Stimulated activated CD8-positive, alpha-beta memory T cell treated with anti-CD3 and anti-CD28 coated beads, Interleukin-12 subunit alpha, Interleukin-12 subunit beta, amount 100 ng/mL, for 24 hours (primary cell): ENCODE data around the gene ZNF528.

Experiments
- DNase-seq: peaks from one replicate; pipeline ENCODE4 v3.0.0-alpha.2; 2020; ENCODE audit errors: extremely low read depth

The ZNF528 gene

DNA sequence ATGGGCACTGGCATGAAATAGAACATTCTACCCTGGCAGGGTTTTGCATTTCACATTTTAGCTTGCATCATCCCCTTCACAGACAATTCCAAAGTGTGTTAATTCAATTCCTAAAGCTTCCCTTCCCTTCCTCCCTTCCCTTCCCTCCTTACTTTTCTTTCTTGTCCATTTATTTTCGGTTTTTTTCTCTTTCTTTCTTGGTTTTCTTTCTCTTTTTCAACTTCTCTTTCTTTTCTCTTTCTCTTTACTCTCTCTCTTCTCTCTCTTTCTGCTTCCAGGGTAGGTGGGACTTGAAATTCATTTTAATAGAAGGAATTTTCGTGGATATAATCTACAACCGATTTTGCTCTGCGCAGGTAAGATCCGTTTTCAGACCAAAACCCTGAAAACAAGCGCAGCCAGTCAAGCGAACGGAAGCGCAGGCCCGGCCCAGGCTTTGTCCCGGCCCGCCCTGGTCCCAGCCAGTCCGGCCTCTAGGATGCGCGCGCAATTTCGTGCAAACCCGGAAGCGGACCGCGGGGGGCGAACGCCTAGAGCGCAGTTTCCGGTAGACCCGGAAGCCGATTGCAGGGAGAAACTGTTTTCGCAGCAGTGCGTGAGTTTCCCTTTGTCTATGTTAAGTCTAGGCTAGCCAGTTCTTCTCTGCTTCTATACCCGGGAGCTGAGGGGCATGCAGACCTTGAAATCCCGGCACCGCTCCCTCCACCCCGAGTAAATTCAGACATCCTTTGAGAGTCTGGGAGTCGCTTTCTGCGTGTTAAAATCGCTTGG lies at the start of gene ZNF528:
Gene ZNF528, plus strand, starts transcription at position 540 of the 771 bp plus-strand sequence. CDS start 4,165 bp downstream, outside the sequence.
- DNase-seq: peak; percentile 91

DNA sequence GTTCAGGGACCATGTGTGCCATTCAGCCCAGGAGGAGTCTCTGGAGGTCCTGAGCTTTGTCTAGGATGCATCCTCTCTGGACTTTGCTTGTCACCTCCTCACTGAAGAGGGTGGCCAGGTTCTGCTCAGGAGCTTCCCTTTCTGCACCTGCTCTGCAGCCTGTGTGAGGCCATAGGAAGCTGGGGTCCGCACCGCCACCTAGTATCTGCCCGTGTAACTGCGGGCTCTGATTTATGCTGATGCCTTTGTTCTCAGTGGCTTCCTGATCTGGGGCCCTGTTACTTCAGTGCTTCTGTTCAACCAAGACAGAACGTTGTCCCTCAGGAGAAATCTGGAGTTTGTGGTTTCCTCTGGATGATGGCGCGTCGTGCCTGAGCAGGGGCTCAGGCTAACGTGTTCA lies 46.1 kb upstream of the ZNF528 start:
- DNase-seq: no peak

DNA sequence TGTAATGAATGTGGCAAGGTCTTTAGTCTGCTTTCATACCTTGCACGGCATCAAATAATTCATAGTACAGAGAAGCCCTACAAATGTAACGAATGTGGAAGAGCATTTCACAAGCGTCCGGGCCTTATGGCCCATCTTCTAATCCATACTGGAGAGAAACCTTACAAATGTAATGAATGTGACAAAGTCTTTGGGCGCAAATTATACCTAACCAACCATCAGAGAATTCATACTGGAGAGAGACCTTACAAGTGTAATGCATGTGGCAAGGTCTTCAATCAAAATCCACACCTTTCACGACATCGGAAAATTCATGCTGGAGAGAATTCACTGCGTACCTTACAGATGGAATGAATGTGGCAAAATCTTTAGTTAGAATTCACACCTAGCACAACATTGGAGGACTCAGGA lies 31.2 kb upstream of the ZNF528 start:
- DNase-seq: no peak

DNA sequence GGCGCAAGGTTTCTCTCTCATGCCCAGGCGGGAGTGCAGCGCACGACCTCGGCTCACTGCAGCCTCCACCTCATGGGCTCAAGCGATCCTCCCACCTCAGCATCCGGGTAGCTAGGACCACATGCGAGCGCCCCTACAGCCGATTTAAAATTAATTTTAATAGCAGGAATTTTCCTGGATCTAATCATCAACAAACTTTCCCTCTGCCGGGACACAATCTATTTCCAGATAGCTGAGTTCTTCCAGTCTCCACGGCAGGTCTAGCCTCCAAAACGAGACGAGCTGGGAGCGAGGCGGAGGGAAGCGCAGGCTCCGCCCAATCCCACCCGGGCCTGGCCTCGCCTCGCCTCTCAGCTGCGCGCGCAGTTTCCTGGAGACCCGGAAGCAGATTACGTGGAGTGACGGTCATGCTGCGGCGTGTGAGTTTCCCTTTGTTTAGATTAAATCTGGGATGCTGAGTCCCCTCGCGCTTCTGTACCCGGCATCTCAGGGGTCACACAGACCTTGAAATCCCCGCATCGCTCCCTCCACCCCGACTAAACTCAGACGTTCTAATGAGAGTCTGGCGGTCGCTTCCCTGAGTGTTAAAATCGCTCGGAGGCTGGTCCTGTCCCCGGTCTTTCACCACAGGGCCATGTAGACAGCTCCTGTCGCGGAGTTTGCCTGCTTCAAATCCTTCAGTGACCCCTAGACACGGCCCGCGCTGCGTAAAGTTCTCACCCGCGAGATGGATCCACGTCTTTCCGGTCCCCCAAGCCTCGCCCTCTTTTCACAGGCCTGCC lies 27.9 kb upstream of the ZNF528 start, which contains the start of gene ZNF880:
Gene ZNF880, plus strand, starts transcription at position 365 of the 782 bp plus-strand sequence. Its CDS starts 43 bp downstream, at position 408.
- DNase-seq: peak; percentile 89

DNA sequence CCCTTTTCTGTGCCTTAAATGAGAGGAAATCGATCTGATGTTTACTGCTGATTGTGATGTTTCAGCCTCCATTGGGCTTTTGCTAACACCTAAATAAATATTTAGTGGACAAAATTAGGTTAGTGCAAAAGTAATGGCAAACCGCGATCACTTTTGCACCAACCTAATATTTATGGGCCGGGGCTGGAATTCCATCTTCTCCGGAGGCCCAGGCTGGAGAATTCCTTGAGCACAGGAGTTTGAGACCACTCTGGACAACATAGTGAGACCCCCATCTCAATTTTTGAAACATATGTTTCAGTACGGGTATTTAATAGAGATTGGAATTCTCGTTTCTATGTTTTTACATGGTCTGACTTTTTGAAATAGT lies 27.3 kb upstream of the ZNF528 start:
- DNase-seq: no peak

DNA sequence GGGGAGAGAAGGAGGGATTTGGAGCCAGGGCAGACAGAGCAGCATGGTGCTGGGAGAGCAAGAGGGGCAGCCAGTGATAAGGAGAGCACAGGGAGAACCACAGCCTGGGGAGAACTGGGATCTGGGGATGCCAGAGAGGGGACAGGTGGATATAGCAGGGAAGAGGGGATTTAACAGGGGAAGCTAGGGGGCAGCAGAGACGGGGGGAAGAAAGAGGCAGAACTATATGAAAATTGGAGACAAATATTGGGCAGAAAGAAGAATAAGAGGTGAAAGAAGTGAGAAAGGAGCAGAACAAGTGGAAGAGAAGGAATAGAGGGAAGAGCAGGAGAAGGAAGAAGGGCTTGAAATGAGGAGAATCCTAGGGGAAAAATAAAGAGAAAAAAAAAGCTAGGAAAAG lies 6.5 kb upstream of the ZNF528 start:
- no peak for DNase-seq

DNA sequence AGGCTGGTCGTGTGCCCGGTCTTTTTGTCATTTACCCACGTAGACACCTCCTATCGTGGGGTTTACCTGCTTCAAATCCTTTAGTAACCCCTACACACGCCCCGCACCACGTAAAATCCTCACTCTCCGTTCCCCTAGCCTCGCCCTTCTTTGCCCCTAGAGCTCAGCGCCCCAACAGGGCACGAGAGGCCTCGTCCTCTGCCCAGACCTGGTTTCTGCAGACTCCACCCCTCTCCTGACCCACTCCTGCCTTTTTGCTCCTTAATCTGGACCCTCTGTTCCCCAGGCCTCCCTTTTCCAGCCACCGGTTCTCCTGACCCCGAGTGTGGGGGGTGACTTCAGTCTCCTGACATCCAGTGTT lies 412 bp downstream of the ZNF528 start:
- DNase-seq: no peak

DNA sequence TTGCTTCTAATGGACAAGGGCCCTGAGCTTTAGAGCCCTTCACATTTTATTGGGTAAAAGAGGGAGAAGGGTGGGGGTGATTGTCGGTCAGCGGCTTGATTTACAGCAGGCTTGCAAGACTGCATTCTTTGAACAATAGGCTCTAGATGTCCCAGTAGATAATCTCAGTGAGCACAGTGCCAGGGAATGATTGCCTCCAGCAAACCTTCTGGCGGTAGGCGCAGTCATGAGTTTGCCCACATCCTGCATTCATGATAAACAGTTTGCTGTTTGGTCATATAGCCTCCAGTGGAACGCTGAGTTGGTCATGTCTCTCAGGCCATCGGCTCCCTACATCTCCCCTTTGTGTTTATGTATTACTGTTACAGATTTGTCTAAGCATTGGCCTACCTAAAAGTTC lies 12.6 kb downstream of the ZNF528 start:
- DNase-seq: no peak

DNA sequence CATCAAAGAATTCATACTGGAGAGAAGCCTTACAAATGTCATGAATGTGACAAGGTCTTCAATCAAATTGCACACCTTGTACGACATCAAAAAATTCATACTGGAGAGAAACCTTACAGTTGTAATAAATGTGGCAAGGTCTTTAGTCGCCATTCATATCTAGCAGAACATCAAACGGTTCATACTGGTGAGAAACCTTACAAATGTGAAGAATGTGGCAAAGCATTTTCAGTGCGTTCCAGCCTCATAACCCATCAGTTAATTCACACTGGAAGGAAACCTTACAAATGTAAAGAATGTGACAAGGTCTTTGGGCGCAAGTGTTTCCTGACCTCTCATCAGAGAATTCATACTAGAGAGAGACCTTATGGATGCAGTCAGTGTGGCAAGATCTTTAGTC lies 18.1 kb downstream of the ZNF528 start:
- no peak for DNase-seq

DNA sequence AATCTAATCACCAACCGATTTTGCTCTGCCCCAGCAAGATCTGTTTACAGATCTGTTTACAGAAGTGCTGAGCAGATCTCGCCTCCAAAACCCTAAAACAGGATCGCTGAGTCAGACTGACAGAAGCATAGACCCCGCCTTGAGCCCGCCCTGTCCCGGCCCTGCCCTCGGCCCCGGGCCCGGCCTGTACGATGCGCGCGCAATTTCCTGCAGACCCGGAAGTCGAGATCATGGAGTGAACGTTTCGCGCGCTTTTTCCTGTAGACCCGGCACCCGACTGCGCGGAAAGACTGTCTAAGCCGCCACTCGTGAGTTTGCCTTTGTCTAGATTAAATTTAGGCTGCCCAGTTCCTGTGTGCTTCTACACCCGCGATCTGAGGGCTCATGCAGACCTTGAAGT lies 31.3 kb downstream of the ZNF528 start, which contains the start of gene ZNF534:
Gene ZNF534, plus strand, starts transcription at position 212 of the 400 bp plus-strand sequence. CDS start 2,327 bp downstream, outside the sequence.
- no peak for DNase-seq

DNA sequence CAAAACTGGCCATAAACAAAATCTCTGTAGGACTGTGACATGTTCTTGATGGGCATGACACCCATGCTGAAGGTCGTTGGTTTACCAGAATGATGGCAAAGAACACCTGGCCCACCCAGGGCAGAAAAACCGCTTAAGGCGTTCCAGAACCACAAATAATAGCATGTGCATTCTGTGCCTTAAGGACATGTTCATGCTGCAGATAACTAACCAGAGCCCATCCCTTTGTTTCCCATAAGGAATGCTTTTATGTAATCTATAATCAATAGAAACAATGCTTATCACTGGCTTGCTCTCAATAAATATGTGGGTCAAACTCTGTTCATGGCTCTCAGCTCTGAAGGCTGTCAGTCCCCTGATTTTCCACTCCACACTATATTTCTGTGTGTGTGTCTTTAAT lies 44.5 kb downstream of the ZNF528 start:
- DNase-seq: no peak

DNA sequence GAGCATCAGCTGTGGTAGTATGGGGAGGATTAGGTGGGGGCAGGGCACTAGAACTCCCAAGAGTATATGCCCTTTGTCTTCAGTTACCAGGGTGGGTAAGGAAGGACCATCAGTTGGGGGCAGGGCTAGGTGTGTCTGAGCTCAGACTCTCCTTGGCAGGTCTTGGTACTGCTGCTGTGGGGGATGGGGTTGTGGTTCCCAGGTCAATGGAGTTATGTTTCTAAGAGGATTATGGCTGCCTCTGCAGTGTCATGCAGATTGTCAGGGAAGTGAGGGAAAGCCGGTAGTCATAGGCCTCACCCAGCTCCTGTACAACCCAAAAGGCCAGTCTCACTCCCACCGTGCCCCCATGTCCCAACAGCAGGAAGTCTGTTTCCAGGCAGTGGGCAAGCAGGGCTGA lies 46.9 kb downstream of the ZNF528 start:
- no peak for DNase-seq

DNA sequence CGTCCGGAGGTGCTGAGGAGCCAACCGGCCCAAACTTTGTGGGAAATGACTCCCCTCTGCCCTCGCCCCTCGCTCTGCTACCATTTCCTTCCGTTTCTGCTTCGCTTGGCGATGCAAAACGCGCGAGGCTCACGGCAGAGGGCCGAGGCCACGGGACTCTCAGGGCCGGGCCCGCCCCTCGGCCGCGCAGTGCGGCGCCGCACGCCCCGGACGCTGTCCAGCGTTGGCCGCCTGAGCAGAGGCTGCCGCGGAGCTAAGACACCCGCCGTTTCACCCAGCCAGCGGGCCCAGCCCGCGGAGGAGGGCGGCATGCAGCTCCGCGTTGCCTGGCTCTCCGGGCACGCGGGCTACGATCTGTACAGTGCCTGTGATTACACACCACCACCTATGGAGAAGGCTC lies 53.6 kb downstream of the ZNF528 start:
- no peak for DNase-seq

DNA sequence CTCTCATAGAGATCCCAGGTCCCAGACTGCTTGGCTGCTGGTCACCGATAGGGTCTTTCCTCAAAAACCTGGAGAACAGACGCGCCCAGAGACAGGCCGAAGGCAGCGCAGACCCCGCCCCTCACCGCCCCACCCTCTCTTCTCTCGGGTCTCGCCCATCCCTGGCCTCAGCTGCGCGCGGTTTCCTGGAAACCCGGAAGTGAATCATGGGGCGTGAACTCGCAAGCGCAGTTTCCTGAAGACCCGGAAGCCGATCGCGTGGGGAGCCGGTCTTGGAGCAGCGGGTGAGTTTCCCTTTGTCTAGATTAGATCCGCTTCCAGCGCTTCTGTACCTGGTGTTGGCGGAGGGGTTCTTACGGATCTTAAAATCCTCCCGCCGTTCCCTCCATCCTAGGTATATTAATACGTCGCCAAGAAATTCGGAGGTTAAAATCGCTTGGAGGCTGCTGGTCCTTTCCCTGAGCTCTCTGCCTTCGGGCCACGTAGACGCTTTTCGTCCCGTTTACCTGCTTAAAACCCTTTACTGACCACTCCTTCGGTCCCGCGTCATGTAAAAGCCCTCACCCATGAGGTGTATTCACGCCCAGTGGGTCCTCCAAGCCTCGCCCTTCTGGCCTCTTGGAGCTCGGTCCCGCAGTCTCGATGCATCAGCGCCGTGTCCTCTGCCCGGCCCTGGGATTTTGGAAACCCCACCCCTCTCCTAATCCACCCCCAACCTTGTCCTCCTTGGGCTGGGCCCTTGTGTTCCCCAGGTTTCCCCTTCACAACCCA lies 55.9 kb downstream of the ZNF528 start, which contains the start of gene ZNF578:
Gene ZNF578, plus strand, starts transcription at position 230 of the 771 bp plus-strand sequence. CDS start 48,293 bp downstream, outside the sequence.
- DNase-seq: peak; percentile 34

DNA sequence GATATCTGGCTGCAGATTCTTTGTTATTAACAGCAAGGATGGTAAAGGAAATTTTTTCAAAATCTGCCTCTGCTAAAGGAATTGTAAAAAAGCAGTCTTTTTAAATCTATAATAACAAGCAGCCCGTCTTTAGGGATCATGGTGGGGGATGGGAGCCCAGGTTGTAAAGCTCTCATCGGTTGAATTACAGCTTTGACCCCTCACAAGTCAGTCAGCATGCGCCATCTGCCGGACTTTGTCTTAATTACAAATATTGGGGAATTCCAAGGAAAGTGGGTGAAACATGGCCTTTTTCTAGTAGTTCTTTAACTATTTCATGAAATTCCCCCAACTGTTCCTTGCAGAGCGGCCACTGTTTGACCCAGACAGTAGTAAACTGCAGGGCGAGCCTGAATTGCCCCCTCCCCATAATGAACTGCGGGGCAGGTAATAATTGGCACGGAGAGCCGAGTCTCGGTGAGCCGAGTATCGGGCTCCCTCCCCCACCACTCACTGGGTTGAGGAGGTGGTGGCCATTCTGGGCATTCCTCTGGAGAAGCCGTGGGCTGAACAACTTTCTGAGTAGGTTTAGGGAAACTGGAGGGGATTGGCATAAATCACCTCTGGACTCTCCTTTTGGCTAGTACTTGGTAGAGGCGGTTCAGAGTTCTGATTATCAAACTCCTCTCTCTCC lies 67.3 kb downstream of the ZNF528 start:
- no peak for DNase-seq
